Fibroblast of villous mesenchyme (primary cell): ENCODE results near the gene STUM. TPM values are rescaled to one million over a fixed set of nuclear protein-coding genes. Genes with fewer than 3 reads are reported as not detected.

ENCODE experiments used
- DNase-seq: peaks from one replicate; pipeline ENCODE4 v3.0.0-alpha.2; 2010; ENCODE audit warnings: low read depth
- H3K4me3 ChIP-seq: 2 replicates; pipeline ENCODE4 v1.5.1; 2011; ENCODE audit warnings: low read depth, mild to moderate bottlenecking, low read length
- total RNA-seq: library from RNA; depleted of rRNA; stranded (reverse); fragments of >200 nt; gene quantifications from 2 replicates; pipeline ENCODE4 v1.2.3, GENCODE V29; 2012
- TF ChIP-seq, protein P1 (sequence below): IDR thresholded peaks from 2 replicates; pipeline ENCODE4 v1.5.1; 2012; ENCODE audit warnings: low read depth, mild to moderate bottlenecking, low read length; ENCODE audit not compliant: insufficient read depth

STUM gene
- total RNA-seq, 1 donor = under 0.01 TPM

DNA sequence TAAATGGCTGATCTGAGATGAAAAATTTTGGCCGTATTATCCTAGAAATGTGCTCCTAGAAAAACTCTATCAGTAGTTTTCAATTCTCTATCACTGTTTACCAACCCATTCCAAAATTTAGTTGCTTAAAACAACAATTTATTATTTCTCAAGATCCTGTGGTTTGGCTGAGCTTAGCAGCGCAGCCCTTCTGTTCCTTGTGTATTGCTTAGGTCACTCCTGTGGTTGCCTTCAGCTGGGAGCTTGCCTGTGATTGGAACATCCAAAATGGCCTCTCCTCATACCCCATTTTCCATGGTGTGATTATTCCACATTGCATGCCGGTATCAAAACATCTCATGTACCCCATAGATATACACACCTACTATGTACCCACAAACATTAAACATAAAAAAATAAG is 22.8 kb upstream of the STUM start:
- peak; percentile 25 for DNase-seq
- no peak overlapping the region for H3K4me3 ChIP-seq
- TF ChIP-seq, protein P1, sequence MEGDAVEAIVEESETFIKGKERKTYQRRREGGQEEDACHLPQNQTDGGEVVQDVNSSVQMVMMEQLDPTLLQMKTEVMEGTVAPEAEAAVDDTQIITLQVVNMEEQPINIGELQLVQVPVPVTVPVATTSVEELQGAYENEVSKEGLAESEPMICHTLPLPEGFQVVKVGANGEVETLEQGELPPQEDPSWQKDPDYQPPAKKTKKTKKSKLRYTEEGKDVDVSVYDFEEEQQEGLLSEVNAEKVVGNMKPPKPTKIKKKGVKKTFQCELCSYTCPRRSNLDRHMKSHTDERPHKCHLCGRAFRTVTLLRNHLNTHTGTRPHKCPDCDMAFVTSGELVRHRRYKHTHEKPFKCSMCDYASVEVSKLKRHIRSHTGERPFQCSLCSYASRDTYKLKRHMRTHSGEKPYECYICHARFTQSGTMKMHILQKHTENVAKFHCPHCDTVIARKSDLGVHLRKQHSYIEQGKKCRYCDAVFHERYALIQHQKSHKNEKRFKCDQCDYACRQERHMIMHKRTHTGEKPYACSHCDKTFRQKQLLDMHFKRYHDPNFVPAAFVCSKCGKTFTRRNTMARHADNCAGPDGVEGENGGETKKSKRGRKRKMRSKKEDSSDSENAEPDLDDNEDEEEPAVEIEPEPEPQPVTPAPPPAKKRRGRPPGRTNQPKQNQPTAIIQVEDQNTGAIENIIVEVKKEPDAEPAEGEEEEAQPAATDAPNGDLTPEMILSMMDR = no peak

DNA sequence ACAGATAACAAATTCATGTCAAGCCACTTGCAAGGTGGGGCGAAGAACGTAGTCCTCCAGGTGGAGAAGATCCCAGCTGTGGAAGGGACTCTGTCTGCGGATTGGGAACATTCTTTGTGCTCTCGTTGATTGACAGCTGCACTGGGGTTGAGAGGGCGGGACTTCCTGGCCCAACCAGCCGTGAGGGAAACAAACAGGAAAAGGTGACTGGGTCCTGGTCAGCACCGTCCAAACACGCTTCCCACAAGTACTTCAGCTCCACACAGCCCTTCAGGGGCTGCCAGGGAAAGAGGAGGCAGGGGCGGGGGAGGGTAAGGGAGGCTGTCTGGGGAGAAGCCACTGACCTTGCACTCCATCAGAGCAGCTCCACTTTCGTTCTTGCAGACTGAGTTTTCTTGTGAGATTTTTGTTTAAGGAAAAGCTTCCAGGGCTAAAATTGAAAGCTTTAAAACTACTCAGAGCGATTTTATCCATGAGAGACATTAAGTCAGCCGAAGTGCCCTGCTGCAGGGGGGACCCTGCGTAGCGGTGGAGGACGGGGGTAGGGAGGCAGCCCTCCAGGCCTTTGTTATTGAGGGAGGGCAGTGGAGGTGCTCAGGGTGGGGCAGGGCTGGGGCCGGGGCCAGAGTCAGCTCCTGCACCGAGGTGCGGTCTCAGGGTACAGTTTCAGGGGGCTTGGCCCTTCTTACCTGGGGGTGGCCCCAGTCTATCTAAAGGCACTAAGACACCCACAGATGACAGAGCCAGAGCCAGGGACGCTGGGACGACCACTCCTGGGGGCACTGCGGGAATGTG is 21.6 kb upstream of the STUM start:
- DNase-seq = peak; percentile 29
- TF ChIP-seq, protein P1 = no peak
- H3K4me3 ChIP-seq = peak overlapping the region; percentile 13

DNA sequence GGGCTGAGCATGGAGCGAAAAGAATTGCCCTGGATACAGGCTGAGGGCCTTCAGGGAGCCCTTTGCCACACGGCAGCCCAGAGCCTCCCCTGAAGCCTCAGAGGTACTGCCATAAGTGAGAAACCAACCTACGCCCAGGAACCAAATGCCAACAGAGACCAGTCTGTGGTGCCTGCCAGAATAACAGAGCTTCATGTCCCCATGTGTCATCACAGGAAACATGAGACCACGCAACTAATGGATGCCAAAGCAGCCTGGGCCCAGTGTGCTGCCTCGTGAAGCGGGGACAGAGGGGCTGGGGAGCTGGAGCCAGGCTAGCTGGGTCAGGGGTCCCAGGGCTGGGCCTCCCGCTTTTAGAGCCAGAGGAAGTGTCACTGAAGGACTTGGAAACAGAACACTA is 18.7 kb upstream of the STUM start:
- TF ChIP-seq, protein P1 = no peak
- DNase-seq = no peak
- no peak overlapping the region for H3K4me3 ChIP-seq

DNA sequence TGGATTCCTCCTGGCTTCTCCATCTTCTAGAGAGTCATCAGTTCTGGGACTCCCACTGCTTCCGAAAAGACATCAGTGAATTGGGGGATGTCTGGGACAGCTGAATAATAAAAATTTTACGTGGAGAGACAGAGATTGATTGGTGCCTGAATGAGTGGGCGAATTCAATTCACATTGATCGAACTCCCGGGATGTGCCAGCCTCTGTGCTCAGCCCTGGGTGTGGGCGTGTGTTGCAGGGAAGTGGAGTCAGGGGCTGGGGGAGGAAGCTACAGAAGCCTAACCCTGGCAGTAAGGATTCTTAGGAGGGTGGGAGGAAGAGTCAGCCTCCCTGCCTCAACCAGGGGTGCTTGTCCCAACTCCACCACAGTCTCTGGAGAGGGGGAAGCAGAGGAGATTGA is 18.0 kb upstream of the STUM start:
- TF ChIP-seq, protein P1 = no peak
- no peak for DNase-seq
- no peak overlapping the region for H3K4me3 ChIP-seq

DNA sequence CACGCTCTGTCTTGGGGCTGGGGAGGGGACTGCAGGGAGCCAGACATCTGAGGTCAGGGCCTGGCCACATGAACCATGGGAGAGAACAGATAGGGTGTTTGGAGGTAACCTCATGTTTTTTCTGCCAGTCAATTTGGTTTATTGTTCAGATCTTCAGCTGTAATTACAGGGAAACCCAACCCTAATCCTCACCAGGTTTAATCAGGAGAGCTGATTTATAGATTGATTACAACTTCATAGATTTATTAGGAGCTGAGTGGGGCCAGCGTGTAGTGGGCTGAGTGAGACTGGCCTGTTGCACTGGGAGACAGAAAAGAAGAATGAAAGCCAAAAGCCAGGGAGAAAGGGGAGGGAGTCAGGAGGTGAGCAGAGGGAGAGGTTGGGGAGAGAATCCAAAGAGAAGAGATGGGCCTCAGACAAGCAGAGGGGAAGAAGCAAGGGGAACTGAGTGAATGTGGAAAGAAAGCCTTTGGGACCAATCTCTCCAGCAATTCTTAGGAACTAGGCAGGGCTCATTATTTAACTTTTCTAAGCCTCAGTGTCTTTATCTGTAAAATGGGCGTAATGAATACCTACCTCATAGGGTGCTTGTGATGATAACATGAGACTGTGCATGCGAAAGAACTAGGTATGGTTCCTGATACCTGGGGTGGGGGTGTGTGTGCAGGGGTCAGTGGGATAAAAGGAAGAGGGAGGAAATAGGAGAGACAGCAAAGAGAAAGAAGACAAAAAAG is 17.0 kb upstream of the STUM start:
- TF ChIP-seq, protein P1 = no peak

DNA sequence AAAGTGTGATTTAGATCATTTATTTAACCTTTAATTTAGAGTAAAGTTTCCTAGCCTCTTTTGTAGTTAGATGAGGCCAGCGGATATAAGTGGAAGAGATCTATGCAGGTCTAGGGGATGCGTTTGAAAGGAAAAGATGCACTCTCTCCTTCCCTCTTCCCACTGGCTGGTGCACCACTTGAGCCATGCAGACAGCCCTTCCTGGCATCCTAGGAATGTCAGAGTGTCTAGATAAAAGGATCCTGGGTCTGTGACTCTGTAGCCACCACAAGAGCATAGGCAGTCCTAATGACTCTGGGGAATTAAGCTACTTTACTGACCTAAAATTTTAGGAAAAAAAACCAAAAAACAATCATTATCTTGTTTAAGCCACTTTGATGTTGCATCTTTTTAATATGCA is 16.0 kb upstream of the STUM start:
- DNase-seq = no peak
- no peak overlapping the region for H3K4me3 ChIP-seq
- TF ChIP-seq, protein P1 = no peak

More for the DNA sequence above, 17.0 kb upstream of the STUM start:
- H3K4me3 ChIP-seq = no peak overlapping the region
- DNase-seq = no peak

DNA sequence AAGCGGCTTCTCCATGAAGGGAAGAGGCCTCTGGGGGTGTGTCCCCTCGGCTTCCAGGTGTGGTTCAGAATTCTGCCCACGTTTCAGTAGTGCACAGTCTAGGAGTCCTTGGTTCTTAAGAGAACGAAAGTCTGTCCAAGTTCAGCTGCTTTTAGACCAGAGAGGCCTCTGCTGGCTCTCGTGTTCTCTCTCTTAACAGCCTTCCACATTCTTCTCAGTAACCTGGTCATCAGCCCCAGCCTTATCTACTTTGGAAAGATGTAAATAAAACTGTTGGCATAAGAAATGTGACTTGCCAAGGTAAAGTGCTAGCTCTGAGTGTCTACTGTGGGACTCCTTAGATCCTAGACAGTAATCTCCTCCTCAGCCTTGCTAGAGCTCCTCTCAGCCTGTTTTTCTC is 15.3 kb upstream of the STUM start:
- H3K4me3 ChIP-seq = no peak overlapping the region
- DNase-seq = no peak
- TF ChIP-seq, protein P1 = no peak
